ENCODE measurements around the gene SEMA6C. TPM values are rescaled to one million over a fixed set of nuclear protein-coding genes. Genes with fewer than 3 reads are reported as not detected.
"Not testable (repeated sequence)": the region's sequence is repeated elsewhere in the genome, so short reads cannot be mapped to it uniquely, and the experiment has no call there.

SEMA6C gene
- polyA plus RNA-seq, 3 donors, result 29.8 to 34.5 (median 29.9) TPM

DNA sequence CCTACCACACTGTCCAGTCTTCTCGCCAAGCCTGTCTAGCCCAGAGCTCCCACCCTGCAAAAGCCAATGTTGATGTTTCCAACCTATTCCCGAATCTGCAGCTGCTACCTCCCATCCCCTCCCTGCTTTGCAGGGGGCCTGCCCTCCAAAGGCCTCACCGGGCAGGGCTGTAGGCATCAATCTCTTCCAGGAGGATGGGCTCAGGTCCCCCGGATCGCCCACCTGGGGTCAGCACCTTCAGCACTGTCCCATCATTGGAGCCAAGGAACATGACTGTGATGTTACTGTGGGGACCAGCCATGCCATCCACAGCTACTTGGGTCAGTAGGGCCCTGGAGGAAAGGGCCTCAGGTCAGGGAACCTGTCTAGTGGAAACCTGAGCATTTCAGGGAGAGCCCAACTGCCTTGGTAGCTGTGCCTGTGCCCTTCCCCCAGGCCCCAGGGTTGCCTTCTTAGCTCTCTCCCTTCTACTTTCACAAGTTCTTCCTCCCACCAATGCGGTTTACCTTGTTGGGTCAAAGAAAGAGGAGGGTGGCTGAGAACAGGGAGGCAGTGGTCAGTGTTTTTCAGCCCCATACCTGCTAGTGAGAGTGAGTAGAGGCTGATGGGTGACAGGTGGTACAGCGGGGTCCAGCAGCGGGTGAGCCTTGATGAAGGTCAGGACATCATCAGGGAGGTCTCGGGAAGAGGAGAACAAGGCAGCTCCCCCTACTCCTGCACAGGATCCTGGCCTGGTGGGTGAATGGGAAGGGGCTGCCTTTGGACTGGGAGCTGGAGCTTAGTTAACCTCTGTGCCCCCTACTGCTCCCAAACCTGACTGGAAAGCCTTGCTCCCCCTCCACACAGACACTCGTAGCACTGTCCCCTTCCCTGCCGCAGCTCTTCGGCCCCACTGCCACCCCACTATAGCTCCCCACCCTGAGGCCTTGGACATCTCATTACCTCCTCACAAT is 10.7 kb downstream of the SEMA6C start:
- DNase-seq (ENCODE audit: extremely low read depth in 1 of 11, low read depth in 9 of 11, low spot score in 4 of 11), result no peak

GRCh38 chr1:151134991-151135390 is 11.4 kb downstream of the SEMA6C start:
- DNase-seq (ENCODE audit: extremely low read depth in 1 of 11, low read depth in 9 of 11, low spot score in 4 of 11), result no peak

GRCh38 chr1:151134396-151134795 is 12.0 kb downstream of the SEMA6C start:
- no peak for DNase-seq (ENCODE audit: extremely low read depth in 1 of 11, low read depth in 9 of 11, low spot score in 4 of 11)

DNA sequence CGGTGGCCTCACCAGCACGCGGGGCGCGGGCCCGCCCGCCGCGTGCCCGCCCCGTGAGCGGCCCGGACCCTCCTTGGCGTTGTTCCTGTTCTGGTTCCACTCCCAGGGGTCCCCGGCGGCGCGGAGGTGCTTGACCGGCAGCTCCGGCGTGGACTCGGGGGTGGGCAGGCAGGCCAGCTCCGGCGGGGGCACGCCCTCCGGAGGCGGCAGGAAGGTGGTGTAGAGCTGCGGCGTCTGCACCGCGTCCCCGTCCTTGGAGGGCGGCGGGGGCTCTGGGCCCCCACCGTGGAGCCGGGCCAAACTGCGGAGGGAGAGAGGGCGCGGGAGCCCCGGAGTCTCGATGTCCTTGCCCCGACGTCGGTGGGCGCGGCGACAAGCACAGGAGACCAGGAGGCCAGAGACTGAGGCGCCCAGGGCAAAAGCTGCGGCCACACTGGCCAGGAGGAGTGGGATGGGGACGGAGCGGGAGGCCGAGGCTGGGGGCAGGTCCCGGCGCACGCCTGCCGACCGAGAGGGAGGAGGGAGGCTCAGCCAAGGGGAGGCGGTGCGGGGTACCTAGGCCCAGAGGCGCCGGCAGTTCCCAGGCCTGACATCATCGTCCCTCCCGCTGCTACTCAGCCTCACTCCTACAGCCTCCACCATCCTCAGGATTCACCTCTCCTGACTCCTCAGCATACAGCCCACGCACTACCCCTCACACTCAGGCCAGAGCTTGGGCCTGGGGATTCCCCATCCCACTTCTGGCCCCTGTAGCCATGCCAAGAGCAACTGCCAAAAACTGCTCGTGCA is 13.2 kb downstream of the SEMA6C start:
- DNase-seq (ENCODE audit: extremely low read depth in 1 of 11, low read depth in 9 of 11, low spot score in 4 of 11), result no peak

DNA sequence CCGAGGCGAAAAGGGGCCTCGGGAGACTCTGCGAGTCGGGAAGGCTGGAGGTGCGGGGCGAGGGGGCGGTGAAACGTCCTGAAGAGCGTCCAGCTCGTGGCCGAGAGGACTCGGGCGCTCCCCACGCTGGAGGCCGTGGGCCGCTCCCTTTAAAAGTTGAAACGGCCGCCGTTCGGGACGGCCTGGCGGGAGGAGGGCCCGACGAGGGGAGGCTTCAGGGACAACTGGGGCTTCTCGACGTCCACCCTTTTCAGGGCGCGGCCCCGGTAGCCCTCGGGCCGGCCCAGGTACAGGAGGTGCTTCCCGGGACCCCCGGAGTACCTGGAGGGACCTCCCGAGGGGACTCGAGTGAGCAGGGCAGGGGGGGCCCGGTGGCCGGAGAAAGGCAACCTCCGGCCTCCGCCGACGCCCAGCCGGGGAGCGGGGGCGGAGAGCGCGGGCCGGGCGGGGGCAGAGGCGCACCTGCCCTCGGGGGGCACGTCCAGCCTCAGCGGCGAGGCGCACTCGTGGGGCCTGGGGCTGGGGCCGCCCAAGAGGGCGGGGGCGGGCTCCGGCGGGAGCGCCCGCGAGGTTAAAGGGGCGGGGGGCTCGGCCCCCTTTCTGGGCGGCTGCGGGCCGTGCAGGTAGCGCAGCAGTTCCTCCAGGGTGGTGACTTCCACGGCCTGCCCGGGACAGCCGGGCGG is 14.0 kb downstream of the SEMA6C start:
- DNase-seq (ENCODE audit: extremely low read depth in 1 of 11, low read depth in 9 of 11, low spot score in 4 of 11), result no peak

DNA sequence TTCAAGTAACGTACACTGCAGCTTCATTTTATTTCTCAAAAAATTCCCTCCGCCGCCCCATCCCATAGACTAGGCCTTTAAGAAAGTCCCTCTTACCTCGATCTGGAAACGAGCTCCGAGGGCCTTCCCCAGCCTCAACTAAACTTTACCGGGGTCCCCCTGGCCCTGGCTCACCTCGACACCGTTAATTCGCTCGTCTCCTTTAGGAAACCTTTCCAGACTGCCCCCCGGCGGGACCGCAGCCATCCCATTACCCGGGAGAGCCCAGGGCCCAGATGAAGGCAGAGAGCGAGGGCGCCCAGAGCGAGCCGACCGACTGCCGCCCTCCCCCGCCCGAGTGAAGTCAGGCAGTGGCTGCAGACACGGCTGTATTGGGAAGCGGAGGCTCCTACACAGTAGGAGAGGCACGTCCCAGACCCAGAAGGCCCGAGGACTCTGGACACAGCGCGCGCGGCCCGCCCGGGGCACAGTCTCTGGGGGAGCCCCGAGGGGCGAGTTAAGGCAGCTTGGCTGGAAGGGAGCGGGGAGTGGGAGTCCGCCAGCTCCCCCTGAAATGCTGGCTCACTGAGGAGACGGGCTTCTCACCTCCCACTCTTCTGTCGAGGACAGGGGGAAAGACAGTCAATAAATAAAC is 14.6 kb downstream of the SEMA6C start:
- peak in 2 of 11 donors; percentile 27 to 36 for DNase-seq (ENCODE audit: extremely low read depth in 1 of 11, low read depth in 9 of 11, low spot score in 4 of 11)

GRCh38 chr1:151130987-151131586 is 15.3 kb downstream of the SEMA6C start:
- DNase-seq (ENCODE audit: extremely low read depth in 1 of 11, low read depth in 9 of 11, low spot score in 4 of 11), result peak in 10 of 11 donors; percentile 77 to 94 (median 87)

GRCh38 chr1:151128800-151129199 is 17.6 kb downstream of the SEMA6C start:
- DNase-seq (ENCODE audit: extremely low read depth in 1 of 11, low read depth in 9 of 11, low spot score in 4 of 11), result no peak

GRCh38 chr1:151124763-151125403 is 21.5 kb downstream of the SEMA6C start:
- no peak for DNase-seq (ENCODE audit: extremely low read depth in 1 of 11, low read depth in 9 of 11, low spot score in 4 of 11)

DNA sequence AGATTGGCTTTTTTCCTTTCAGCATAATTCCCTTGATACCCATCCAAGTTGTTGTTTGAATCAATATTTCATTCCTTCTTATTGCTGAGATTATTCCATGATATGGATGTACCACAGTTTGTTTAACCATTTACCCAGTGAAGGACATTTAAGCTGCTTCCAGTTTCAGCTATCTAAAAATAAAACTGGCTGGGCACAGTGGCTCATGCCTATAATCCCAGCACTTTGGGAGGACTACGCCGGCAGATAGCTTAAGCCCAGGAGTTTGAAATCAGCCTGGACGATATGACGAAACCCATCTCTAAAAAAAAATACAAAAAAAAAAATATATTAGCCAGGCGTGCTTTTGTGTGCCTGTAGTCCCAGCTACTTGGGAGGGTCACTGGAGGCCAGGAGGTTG is 32.6 kb downstream of the SEMA6C start:
- no peak for DNase-seq (ENCODE audit: extremely low read depth in 1 of 11, low read depth in 9 of 11, low spot score in 4 of 11)

DNA sequence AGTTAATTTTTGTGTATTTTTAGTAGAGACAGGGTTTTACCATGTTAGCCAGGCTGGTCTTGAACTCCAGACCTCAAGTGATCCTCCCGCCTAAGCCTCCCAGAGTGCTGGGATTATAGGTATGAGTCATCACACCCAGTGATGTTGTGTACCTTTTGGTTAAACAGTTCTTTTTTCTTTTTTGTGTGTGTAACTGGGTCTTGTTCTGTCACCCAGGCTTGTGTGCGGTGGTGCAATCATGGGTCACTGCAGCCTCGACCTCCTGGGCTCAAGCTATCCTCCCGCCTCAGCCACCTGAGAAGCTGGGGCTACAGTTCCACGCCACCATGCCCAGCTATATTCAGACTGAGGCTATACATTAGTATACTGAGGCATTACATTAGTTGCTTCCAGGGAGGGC is 38.1 kb downstream of the SEMA6C start:
- DNase-seq (ENCODE audit: extremely low read depth in 1 of 11, low read depth in 9 of 11, low spot score in 4 of 11), result no peak

DNA sequence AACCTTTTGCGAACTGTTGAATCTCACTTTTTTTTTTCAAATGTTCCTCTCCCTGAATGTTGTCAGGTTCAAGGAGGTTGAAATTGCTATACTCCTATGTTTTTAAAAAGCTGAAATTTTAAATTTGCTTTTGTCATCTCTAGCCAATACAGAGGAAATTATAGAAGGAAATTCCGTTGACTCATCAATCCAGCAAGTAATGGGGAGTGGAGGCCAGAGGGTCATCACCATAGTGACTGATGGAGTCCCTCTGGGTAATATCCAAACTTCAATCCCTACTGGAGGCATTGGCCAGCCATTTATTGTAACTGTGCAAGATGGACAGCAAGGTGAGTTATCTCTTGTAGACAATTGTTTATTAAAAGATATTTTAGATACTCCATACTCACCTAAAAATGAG is 39.5 kb downstream of the SEMA6C start:
- DNase-seq (ENCODE audit: extremely low read depth in 1 of 11, low read depth in 9 of 11, low spot score in 4 of 11), result no peak

- DNase-seq (ENCODE audit: extremely low read depth in 1 of 11, low read depth in 9 of 11, low spot score in 4 of 11), result no peak
These were observed 41.8 kb downstream of the SEMA6C start for GRCh38 chr1:151104630-151105029.

DNA sequence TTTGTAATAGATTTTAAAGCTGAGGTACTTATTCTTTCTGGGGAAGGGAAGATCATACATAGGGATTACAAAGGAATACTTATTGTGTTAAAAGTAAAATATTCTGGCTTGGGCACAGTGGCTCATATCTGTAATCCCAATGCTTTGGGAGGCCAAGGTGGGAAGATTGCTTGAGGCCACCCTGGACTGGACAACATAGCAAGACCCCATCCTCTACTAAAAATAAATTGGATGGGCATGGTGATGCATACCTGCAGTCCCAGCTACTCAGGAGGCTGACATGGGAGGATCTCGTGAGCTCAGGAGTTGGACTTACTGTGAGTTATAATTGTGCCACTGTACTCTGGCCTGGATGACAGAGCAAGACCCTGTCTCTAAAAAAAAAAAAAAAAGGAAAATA is 48.3 kb downstream of the SEMA6C start:
- no peak for DNase-seq (ENCODE audit: extremely low read depth in 1 of 11, low read depth in 9 of 11, low spot score in 4 of 11)

GRCh38 chr1:151097426-151097825 is 49.0 kb downstream of the SEMA6C start:
- not testable (repeated sequence) for DNase-seq (ENCODE audit: extremely low read depth in 1 of 11, low read depth in 9 of 11, low spot score in 4 of 11)

- DNase-seq (ENCODE audit: extremely low read depth in 1 of 11, low read depth in 9 of 11, low spot score in 4 of 11), result no peak
These were observed 60.4 kb downstream of the SEMA6C start for GRCh38 chr1:151085953-151086559.

Measured in renal cortex interstitium (tissue), 11 donors.